GM23338 (cell line): ENCODE data around the gene MAGED2.

Source experiments
- CREB1 ChIP-seq: fragments of 250-450 bp; sonication (Bioruptor Pico); IDR thresholded peaks from 2 replicates; pipeline ENCODE4 v1.5.0; 2020; ENCODE audit warnings: low read depth, mild to moderate bottlenecking, moderate library complexity
- ETS1 ChIP-seq: IDR thresholded peaks from 2 replicates; pipeline ENCODE4 v1.6.1; 2016; ENCODE audit warnings: antibody characterized with exemption
- EZH2 ChIP-seq: fragments of 200-600 bp; sonication (generic); IDR thresholded peaks from one replicate; pipeline ENCODE4 v1.8.0; 2017; ENCODE audit warnings: antibody characterized with exemption, mild to moderate bottlenecking, low read depth; ENCODE audit not compliant: unreplicated experiment
- EZH2phosphoT487 ChIP-seq: fragments of 200-600 bp; sonication (generic); IDR thresholded peaks from one replicate; pipeline ENCODE4 v1.8.1; 2018; ENCODE audit warnings: antibody characterized with exemption; ENCODE audit not compliant: unreplicated experiment
- JUNB ChIP-seq: IDR thresholded peaks from one replicate; pipeline ENCODE4 v1.6.1; 2016; ENCODE audit warnings: antibody characterized with exemption; ENCODE audit not compliant: unreplicated experiment
- NANOG ChIP-seq: IDR thresholded peaks from 2 replicates; pipeline ENCODE4 v1.6.1; 2016; ENCODE audit warnings: antibody characterized with exemption, borderline replicate concordance
- POLR2AphosphoS5 ChIP-seq: IDR thresholded peaks from 2 replicates; pipeline ENCODE4 v1.6.1; 2016; ENCODE audit warnings: antibody characterized with exemption, low read depth
- REST ChIP-seq: IDR thresholded peaks from one replicate; pipeline ENCODE4 v1.6.1; 2018; ENCODE audit warnings: antibody characterized with exemption; ENCODE audit not compliant: unreplicated experiment
- STAT1 ChIP-seq: IDR thresholded peaks from one replicate; pipeline ENCODE4 v1.6.1; 2016; ENCODE audit warnings: antibody characterized with exemption; ENCODE audit not compliant: unreplicated experiment
- ZNF331 ChIP-seq: fragments of 250-450 bp; sonication (Bioruptor Pico); IDR thresholded peaks from 2 replicates; pipeline ENCODE4 v1.5.0; 2020; ENCODE audit warnings: low read depth, mild to moderate bottlenecking, moderate library complexity
- TF ChIP-seq, protein P1 (sequence below), 2 experiments: fragments of 200-600 bp in 1 of 2; sonication (generic) in 1 of 2; conservative IDR thresholded peaks; 2 replicates each; pipeline versions ENCODE4 v1.5.1 to v1.6.1; 2016 to 2017; ENCODE audit warnings: antibody characterized with exemption in 2 of 2, low read depth in 2 of 2, mild to moderate bottlenecking in 2 of 2, moderate library complexity in 1 of 2

- TF ChIP-seq, protein P1, sequence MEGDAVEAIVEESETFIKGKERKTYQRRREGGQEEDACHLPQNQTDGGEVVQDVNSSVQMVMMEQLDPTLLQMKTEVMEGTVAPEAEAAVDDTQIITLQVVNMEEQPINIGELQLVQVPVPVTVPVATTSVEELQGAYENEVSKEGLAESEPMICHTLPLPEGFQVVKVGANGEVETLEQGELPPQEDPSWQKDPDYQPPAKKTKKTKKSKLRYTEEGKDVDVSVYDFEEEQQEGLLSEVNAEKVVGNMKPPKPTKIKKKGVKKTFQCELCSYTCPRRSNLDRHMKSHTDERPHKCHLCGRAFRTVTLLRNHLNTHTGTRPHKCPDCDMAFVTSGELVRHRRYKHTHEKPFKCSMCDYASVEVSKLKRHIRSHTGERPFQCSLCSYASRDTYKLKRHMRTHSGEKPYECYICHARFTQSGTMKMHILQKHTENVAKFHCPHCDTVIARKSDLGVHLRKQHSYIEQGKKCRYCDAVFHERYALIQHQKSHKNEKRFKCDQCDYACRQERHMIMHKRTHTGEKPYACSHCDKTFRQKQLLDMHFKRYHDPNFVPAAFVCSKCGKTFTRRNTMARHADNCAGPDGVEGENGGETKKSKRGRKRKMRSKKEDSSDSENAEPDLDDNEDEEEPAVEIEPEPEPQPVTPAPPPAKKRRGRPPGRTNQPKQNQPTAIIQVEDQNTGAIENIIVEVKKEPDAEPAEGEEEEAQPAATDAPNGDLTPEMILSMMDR (conservative IDR thresholded peaks at IDR 0.05; ENCODE audit: low read depth in 2 of 2): no peak
- no peak for TF ChIP-seq CREB1 (CRISPR knock-in tag)
- no peak for TF ChIP-seq EZH2phosphoT487
- no peak for TF ChIP-seq JUNB
- no peak for TF ChIP-seq EZH2
- TF ChIP-seq ETS1: no peak
- no peak for TF ChIP-seq POLR2AphosphoS5
- no peak for TF ChIP-seq NANOG
- TF ChIP-seq REST: no peak
- no peak for TF ChIP-seq STAT1
- no peak for TF ChIP-seq ZNF331 (CRISPR knock-in tag)
These were observed 3.8 kb downstream of the MAGED2 start for GRCh38 chrX:54811301-54811885.
